ENCODE measurements around the gene NUDT17. TPM values are rescaled to one million over a fixed set of nuclear protein-coding genes. Genes with fewer than 3 reads are reported as not detected.

NUDT17 gene
- polyA plus RNA-seq, 1 donor (not counting 4 experiments of a cell fraction or from before 2014, with no cell fraction given) = 1.3 TPM

DNA sequence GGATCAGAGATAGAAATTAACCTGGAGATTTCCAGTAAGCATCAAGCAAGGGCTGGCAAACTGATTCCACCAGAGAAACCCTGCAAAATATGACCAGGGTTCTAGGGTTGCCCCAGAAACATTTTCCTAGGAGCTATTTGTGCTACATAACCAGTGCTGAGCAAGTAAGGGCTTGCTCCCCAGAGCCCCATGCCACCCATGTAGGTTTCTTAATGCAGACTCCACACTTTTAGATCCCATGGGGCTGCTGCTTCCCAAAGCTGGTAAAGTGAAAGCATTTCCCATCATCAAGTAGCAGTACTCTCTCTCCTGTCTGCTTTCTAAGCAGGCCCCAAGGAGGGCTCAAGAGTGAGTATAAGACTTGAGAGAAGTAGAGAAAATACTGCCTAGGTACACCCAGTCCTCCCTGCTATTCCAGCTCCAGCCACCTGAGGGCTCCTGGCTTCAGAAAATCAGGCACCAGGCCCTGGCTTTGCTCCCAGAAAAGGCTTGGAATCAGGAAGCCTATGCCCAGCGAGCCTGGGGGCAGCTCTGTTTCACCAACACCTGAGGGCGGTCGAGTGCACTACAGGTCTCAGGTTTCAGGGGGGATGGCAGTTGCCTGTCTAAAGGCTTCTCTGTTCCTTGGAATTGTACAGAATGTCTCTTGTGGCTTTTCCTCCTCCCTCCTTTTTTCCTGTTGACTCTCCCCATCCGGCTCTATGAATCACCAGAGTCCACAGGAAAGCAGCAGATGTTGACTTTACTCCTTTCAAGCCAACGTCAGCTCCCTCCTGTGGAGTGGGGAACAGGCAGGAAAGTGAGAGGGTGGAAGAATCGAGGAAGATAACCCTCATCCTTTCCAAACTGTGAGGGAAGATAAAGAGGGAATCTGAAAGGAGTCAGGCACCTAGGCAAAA, 46.4 kb downstream of the NUDT17 start:
- dilution Hi-C loops (cut with MboI; ENCODE audit: extremely low pct_ligation_motif_present, low sequenced_read_pairs) = no loop called here
- Histone ChIP-seq H3K27ac (ENCODE audit: control insufficient read depth, insufficient read depth, low read length) (peak overlapping the region; percentile 97), H3K9me3 (ENCODE audit: control insufficient read depth, low read depth, low read length) (no peaks in the 10 kb centered on the region), H4K20me1 (ENCODE audit: control insufficient read depth, extremely low read depth, insufficient read depth, low read length) (no peaks in the 10 kb centered on the region), H3K27me3 (ENCODE audit: control insufficient read depth, extremely low read depth, insufficient read depth, low read length) (no peaks in the 10 kb centered on the region), H3K4me2 (ENCODE audit: control insufficient read depth, extremely low read depth, insufficient read depth, low read depth, low read length) (peak overlapping the region; percentile 97), H3K79me2 (ENCODE audit: control insufficient read depth, insufficient read depth, low read length) (no peaks in the 10 kb centered on the region), H3K36me3 (ENCODE audit: control insufficient read depth in 2 of 2, extremely low read depth in 1 of 2, insufficient read depth in 2 of 2, low read length in 2 of 2) (peaks cover 0 to 2% of the 10 kb centered on the region in 2 experiments), H2AFZ (ENCODE audit: control insufficient read depth, low read length) (peak overlapping the region; percentile 94), H3K4me3 (ENCODE audit: control insufficient read depth in 2 of 3, extremely low read depth in 1 of 3, insufficient read depth in 2 of 3, low read depth in 1 of 3, low read length in 3 of 3) (peak overlapping the region in 2 of 3 experiments; percentile 46 to 69), H3K9me1 (ENCODE audit: control insufficient read depth, extremely low read depth, insufficient read depth, low read length) (no peaks in the 10 kb centered on the region), H3K9ac (ENCODE audit: control insufficient read depth, extremely low read depth, insufficient read depth, low read length) (peak overlapping the region; percentile 75), H3K4me1 (ENCODE audit: control insufficient read depth, extremely low read depth, insufficient read depth, low read length) (peaks cover 30% of the 10 kb centered on the region)
- peak; percentile 91 for FAIRE-seq
- peak; percentile 96 for DNase-seq (ENCODE audit: low read depth, low spot score)
- TF ChIP-seq, protein P1, sequence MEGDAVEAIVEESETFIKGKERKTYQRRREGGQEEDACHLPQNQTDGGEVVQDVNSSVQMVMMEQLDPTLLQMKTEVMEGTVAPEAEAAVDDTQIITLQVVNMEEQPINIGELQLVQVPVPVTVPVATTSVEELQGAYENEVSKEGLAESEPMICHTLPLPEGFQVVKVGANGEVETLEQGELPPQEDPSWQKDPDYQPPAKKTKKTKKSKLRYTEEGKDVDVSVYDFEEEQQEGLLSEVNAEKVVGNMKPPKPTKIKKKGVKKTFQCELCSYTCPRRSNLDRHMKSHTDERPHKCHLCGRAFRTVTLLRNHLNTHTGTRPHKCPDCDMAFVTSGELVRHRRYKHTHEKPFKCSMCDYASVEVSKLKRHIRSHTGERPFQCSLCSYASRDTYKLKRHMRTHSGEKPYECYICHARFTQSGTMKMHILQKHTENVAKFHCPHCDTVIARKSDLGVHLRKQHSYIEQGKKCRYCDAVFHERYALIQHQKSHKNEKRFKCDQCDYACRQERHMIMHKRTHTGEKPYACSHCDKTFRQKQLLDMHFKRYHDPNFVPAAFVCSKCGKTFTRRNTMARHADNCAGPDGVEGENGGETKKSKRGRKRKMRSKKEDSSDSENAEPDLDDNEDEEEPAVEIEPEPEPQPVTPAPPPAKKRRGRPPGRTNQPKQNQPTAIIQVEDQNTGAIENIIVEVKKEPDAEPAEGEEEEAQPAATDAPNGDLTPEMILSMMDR (optimal IDR thresholded peaks at IDR 0.05 in 1 of 3, IDR thresholded peaks at IDR 0.05 in 1 of 3, conservative IDR thresholded peaks at IDR 0.05 in 1 of 3; ENCODE audit: extremely low read depth in 1 of 3, insufficient read depth in 2 of 3, low read length in 3 of 3) = peak; percentile 82 to 100 (median 89)
- TF ChIP-seq EZH2 (IDR thresholded peaks at IDR 0.05; ENCODE audit: low read length) = no peak

GRCh38 chr1:145892486-145893087, 47.2 kb downstream of the NUDT17 start:
- Histone ChIP-seq H3K27ac (ENCODE audit: control insufficient read depth, insufficient read depth, low read length) (peak overlapping the region; percentile 97), H3K9ac (ENCODE audit: control insufficient read depth, extremely low read depth, insufficient read depth, low read length) (peak overlapping the region; percentile 69), H3K9me3 (ENCODE audit: control insufficient read depth, low read depth, low read length) (no peaks in the 10 kb centered on the region), H3K9me1 (ENCODE audit: control insufficient read depth, extremely low read depth, insufficient read depth, low read length) (no peaks in the 10 kb centered on the region), H3K79me2 (ENCODE audit: control insufficient read depth, insufficient read depth, low read length) (no peaks in the 10 kb centered on the region), H3K4me2 (ENCODE audit: control insufficient read depth, extremely low read depth, insufficient read depth, low read depth, low read length) (peak overlapping the region; percentile 97), H3K36me3 (ENCODE audit: control insufficient read depth in 2 of 2, extremely low read depth in 1 of 2, insufficient read depth in 2 of 2, low read length in 2 of 2) (peaks cover 0 to 2% of the 10 kb centered on the region in 2 experiments), H3K4me1 (ENCODE audit: control insufficient read depth, extremely low read depth, insufficient read depth, low read length) (peaks cover 30% of the 10 kb centered on the region), H2AFZ (ENCODE audit: control insufficient read depth, low read length) (peak overlapping the region; percentile 39), H4K20me1 (ENCODE audit: control insufficient read depth, extremely low read depth, insufficient read depth, low read length) (no peaks in the 10 kb centered on the region), H3K4me3 (ENCODE audit: control insufficient read depth in 2 of 3, extremely low read depth in 1 of 3, insufficient read depth in 2 of 3, low read depth in 1 of 3, low read length in 3 of 3) (peak overlapping the region in 2 of 3 experiments; percentile 15 to 26), H3K27me3 (ENCODE audit: control insufficient read depth, extremely low read depth, insufficient read depth, low read length) (no peaks in the 10 kb centered on the region)
- dilution Hi-C loops (cut with MboI; ENCODE audit: extremely low pct_ligation_motif_present, low sequenced_read_pairs) = no loop called here
- TF ChIP-seq, protein P1 (optimal IDR thresholded peaks at IDR 0.05 in 1 of 3, IDR thresholded peaks at IDR 0.05 in 1 of 3, conservative IDR thresholded peaks at IDR 0.05 in 1 of 3; ENCODE audit: extremely low read depth in 1 of 3, insufficient read depth in 2 of 3, low read length in 3 of 3) = no peak
- no peak for TF ChIP-seq EZH2 (IDR thresholded peaks at IDR 0.05; ENCODE audit: low read length)
- DNase-seq (ENCODE audit: low read depth, low spot score) = no peak
- FAIRE-seq = no peak
